DOHH2 (cell line): Measurements from ENCODE around the gene WWOX.

Experiments used
- H3F3A ChIP-seq: fragments of 200-600 bp; sonication (generic), shearing (Covaris generic); 2 replicates; pipeline ENCODE4 v1.6.0; 2016; ENCODE audit warnings: antibody characterized with exemption, mild to moderate bottlenecking; ENCODE audit not compliant: control insufficient read depth, insufficient read depth
- H3K27ac ChIP-seq: fragments of 200-600 bp; sonication (generic); 2 replicates; pipeline ENCODE4 v1.5.1; 2014; ENCODE audit warnings: low read depth, mild to moderate bottlenecking, low read length, moderate library complexity
- H3K27me3 ChIP-seq: fragments of 200-600 bp; sonication (generic); 2 replicates; pipeline ENCODE4 v1.6.1; 2014; ENCODE audit warnings: mild to moderate bottlenecking, low read length, mixed read lengths; ENCODE audit not compliant: control insufficient read depth
- H3K36me3 ChIP-seq: fragments of 200-600 bp; sonication (generic); 2 replicates; pipeline ENCODE4 v1.6.1; 2014; ENCODE audit warnings: mild to moderate bottlenecking, low read length, moderate library complexity, mixed read lengths; ENCODE audit not compliant: control insufficient read depth
- H3K4me1 ChIP-seq: fragments of 200-600 bp; sonication (generic); 2 replicates; pipeline ENCODE4 v1.6.1; 2014; ENCODE audit warnings: mild to moderate bottlenecking, low read length, mixed read lengths; ENCODE audit not compliant: control insufficient read depth
- H3K4me2 ChIP-seq: fragments of 200-600 bp; sonication (generic); 2 replicates; pipeline ENCODE4 v1.6.0; 2014; ENCODE audit warnings: mild to moderate bottlenecking, low read length, moderate library complexity
- H3K4me3 ChIP-seq: fragments of 200-600 bp; sonication (generic); 2 replicates; pipeline ENCODE4 v1.5.1; 2014; ENCODE audit warnings: mild to moderate bottlenecking, low read length, mixed read lengths
- H3K79me2 ChIP-seq: fragments of 200-600 bp; sonication (generic); 2 replicates; pipeline ENCODE4 v1.6.1; 2014; ENCODE audit warnings: mild to moderate bottlenecking, low read length, mixed read lengths; ENCODE audit not compliant: control insufficient read depth
- H3K9me2 ChIP-seq: fragments of 200-600 bp; sonication (generic); replicated peaks from 2 replicates; pipeline ENCODE4 v1.6.1; 2014; ENCODE audit warnings: mild to moderate bottlenecking, low read length, mixed read lengths; ENCODE audit not compliant: control insufficient read depth
- H3K9me3 ChIP-seq: fragments of 200-600 bp; sonication (generic); 2 replicates; pipeline ENCODE4 v1.6.1; 2014; ENCODE audit warnings: antibody characterized with exemption, low read length, mixed read lengths; ENCODE audit not compliant: control insufficient read depth, insufficient read depth
- H4K20me1 ChIP-seq: fragments of 200-600 bp; sonication (generic); 2 replicates; pipeline ENCODE4 v1.6.0; 2014; ENCODE audit warnings: low read depth, mild to moderate bottlenecking, antibody characterized with exemption, low read length, moderate library complexity; ENCODE audit not compliant: control insufficient read depth, insufficient read depth
- CTCF ChIP-seq: fragments of 200-600 bp; sonication (generic); IDR thresholded peaks from one replicate; pipeline ENCODE4 v1.5.1; 2014; ENCODE audit warnings: antibody characterized with exemption, mild to moderate bottlenecking, low read depth, low read length; ENCODE audit not compliant: poor library complexity, severe bottlenecking
- EZH2phosphoT487 ChIP-seq: fragments of 200-600 bp; sonication (generic); IDR thresholded peaks from 2 replicates; pipeline ENCODE4 v1.6.1; 2017; ENCODE audit warnings: borderline replicate concordance, mild to moderate bottlenecking, antibody characterized with exemption, low read length, moderate library complexity, mixed read lengths

WWOX gene

GRCh38 chr16:78257376-78257728 lies 157.9 kb downstream of the WWOX start:
- H3K4me2 ChIP-seq: no peak overlapping the region
- H3K4me1 ChIP-seq: no peaks in the 10 kb centered on the region
- H3K27ac ChIP-seq: no peak overlapping the region
- no peaks in the 10 kb centered on the region for H3F3A ChIP-seq
- no peaks in the 10 kb centered on the region for H3K79me2 ChIP-seq
- H3K36me3 ChIP-seq: no peaks in the 10 kb centered on the region
- no peaks in the 10 kb centered on the region for H3K27me3 ChIP-seq
- H3K4me3 ChIP-seq: no peak overlapping the region
- no peaks in the 10 kb centered on the region for H3K9me3 ChIP-seq
- H4K20me1 ChIP-seq: no peaks in the 10 kb centered on the region
- H3K9me2 ChIP-seq: no peaks in the 10 kb centered on the region
- TF ChIP-seq CTCF: no peak
- TF ChIP-seq EZH2phosphoT487: no peak

GRCh38 chr16:78258375-78259065 lies 159.1 kb downstream of the WWOX start:
- H3K4me2 ChIP-seq: no peak overlapping the region
- no peaks in the 10 kb centered on the region for H4K20me1 ChIP-seq
- no peaks in the 10 kb centered on the region for H3K27me3 ChIP-seq
- H3K36me3 ChIP-seq: no peaks in the 10 kb centered on the region
- H3K27ac ChIP-seq: no peak overlapping the region
- no peaks in the 10 kb centered on the region for H3K9me3 ChIP-seq
- H3K9me2 ChIP-seq: no peaks in the 10 kb centered on the region
- no peaks in the 10 kb centered on the region for H3K79me2 ChIP-seq
- H3K4me3 ChIP-seq: no peak overlapping the region
- no peaks in the 10 kb centered on the region for H3K4me1 ChIP-seq
- no peaks in the 10 kb centered on the region for H3F3A ChIP-seq
- TF ChIP-seq CTCF: no peak

- no peaks in the 10 kb centered on the region for H3K27me3 ChIP-seq
- no peaks in the 10 kb centered on the region for H3F3A ChIP-seq
- no peaks in the 10 kb centered on the region for H3K36me3 ChIP-seq
- no peak overlapping the region for H3K4me3 ChIP-seq
- H4K20me1 ChIP-seq: no peaks in the 10 kb centered on the region
- no peaks in the 10 kb centered on the region for H3K9me2 ChIP-seq
- no peak overlapping the region for H3K4me2 ChIP-seq
- no peaks in the 10 kb centered on the region for H3K79me2 ChIP-seq
- TF ChIP-seq CTCF (no peak), EZH2phosphoT487 (no peak)
- no peak overlapping the region for H3K27ac ChIP-seq
- no peaks in the 10 kb centered on the region for H3K4me1 ChIP-seq
- no peaks in the 10 kb centered on the region for H3K9me3 ChIP-seq
These were observed 160.4 kb downstream of the WWOX start for GRCh38 chr16:78259873-78260272.
